ENCODE data around the gene TFDP2. TPM values are rescaled to one million over a fixed set of nuclear protein-coding genes. Genes with fewer than 3 reads are reported as not detected.

Gene TFDP2
- total and polyA plus RNA-seq, 9 of the 15 experiments (the other 6 are each of a cell fraction or from before 2014, with no cell fraction given), result 95.6 to 179 (median 126) TPM

GRCh38 chr3:142124243-142124642 is 25.1 kb downstream of the TFDP2 start:
- no peaks in the 10 kb centered on the region for H3K36me3 ChIP-seq (ENCODE audit: control insufficient read depth, insufficient read depth, low read length)
- no peaks in the 10 kb centered on the region for H3K9me3 ChIP-seq (replicated peaks; ENCODE audit: control insufficient read depth, insufficient read depth, low read depth, low read length)
- in situ Hi-C loops (cut with MboI) (no loop called here), intact Hi-C loops (cut with micrococcal nuclease) (loop anchor here (10.0 kb wide), 1 partner anchor 871 kb away; no protein-coding TSS in a partner anchor)
- no peak overlapping the region for H3K4me3 ChIP-seq
- no peaks in the 10 kb centered on the region for H3K79me2 ChIP-seq (ENCODE audit: control insufficient read depth, insufficient read depth, low read length)
- H3K4me2 ChIP-seq (ENCODE audit: insufficient read depth, low read length), result no peak overlapping the region
- H3K27ac ChIP-seq (ENCODE audit: extremely low read depth, low read depth, low read length), result no peak overlapping the region
- 91% methylated on average over 2 of the region's 2 CpGs for WGBS (ENCODE audit: insufficient coverage, low coverage, missing lambda C conversion rate)
- FAIRE-seq (no peak), DNase-seq (ENCODE audit: extremely low read depth in 1 of 4, low spot score in 3 of 4) (no peak), ATAC-seq (no peak)
- H3K27me3 ChIP-seq (ENCODE audit: control insufficient read depth in 2 of 2, insufficient read depth in 2 of 2, low read length in 2 of 2), result no peaks in the 10 kb centered on the region
- no TSS peak for BruUV-seq (replicated peaks)
- CTCF ChIA-PET (ENCODE audit: low intra/inter-chr PET ratio), result no interaction called here
- no peak overlapping the region for H2AFZ ChIP-seq (ENCODE audit: low read depth, low read length)
- H3K9ac ChIP-seq (ENCODE audit: insufficient read depth in 1 of 2, low read depth in 2 of 2, low read length in 2 of 2), result no peak overlapping the region
- TF ChIP-seq C11orf30 (IDR thresholded peaks at IDR 0.05; ENCODE audit: low read depth) (peak; percentile 60), PHF8 (IDR thresholded peaks at IDR 0.05; ENCODE audit: borderline replicate concordance, low read length) (no peak), ZNF316 (IDR thresholded peaks at IDR 0.05) (peak; percentile 83), MAFG (tag; conservative IDR thresholded peaks at IDR 0.05) (0 out of 2 replicates have a peak, but pooled peaks have one; percentile 17), RBM25 (IDR thresholded peaks at IDR 0.05; ENCODE audit: low read depth, low read length, severe bottlenecking) (no peak)
- H4K20me1 ChIP-seq (replicated peaks; ENCODE audit: control insufficient read depth, insufficient read depth, low read length), result no peaks in the 10 kb centered on the region
- no peaks in the 10 kb centered on the region for H3K9me1 ChIP-seq (ENCODE audit: control insufficient read depth, insufficient read depth, low read length)
- no peaks in the 10 kb centered on the region for H3K4me1 ChIP-seq (replicated peaks in 1 of 2; ENCODE audit: control insufficient read depth in 2 of 2, insufficient read depth in 2 of 2, low read length in 2 of 2)
- POLR2A ChIA-PET, result no interaction called here

GRCh38 chr3:142120707-142121106 is 28.6 kb downstream of the TFDP2 start:
- H3K27me3 ChIP-seq (ENCODE audit: control insufficient read depth in 2 of 2, insufficient read depth in 2 of 2, low read length in 2 of 2), result no peaks in the 10 kb centered on the region
- H3K9ac ChIP-seq (ENCODE audit: insufficient read depth in 1 of 2, low read depth in 2 of 2, low read length in 2 of 2), result no peak overlapping the region
- POLR2A ChIA-PET, result interaction anchor here (0.8 kb wide), 1 partner anchor 74 kb away, joined by 3 read pairs; no protein-coding TSS in a partner anchor
- intact Hi-C loops (cut with micrococcal nuclease) (loop anchor here (10.0 kb wide), 1 partner anchor 874 kb away; no protein-coding TSS in a partner anchor), in situ Hi-C loops (cut with MboI) (no loop called here)
- H3K9me1 ChIP-seq (ENCODE audit: control insufficient read depth, insufficient read depth, low read length), result no peaks in the 10 kb centered on the region
- CTCF ChIA-PET (ENCODE audit: low intra/inter-chr PET ratio), result no interaction called here
- WGBS (ENCODE audit: insufficient coverage, low coverage, missing lambda C conversion rate), result 25% methylated on average over 3 of the region's 3 CpGs
- no peak for DNase-seq (ENCODE audit: extremely low read depth in 1 of 4, low spot score in 3 of 4)
- H3K9me3 ChIP-seq (replicated peaks; ENCODE audit: control insufficient read depth, insufficient read depth, low read depth, low read length), result no peaks in the 10 kb centered on the region
- ATAC-seq, result no peak
- no peak overlapping the region for H2AFZ ChIP-seq (ENCODE audit: low read depth, low read length)
- no peaks in the 10 kb centered on the region for H4K20me1 ChIP-seq (replicated peaks; ENCODE audit: control insufficient read depth, insufficient read depth, low read length)
- no TSS peak for BruUV-seq (replicated peaks)
- H3K36me3 ChIP-seq (ENCODE audit: control insufficient read depth, insufficient read depth, low read length), result no peaks in the 10 kb centered on the region
- no peaks in the 10 kb centered on the region for H3K79me2 ChIP-seq (ENCODE audit: control insufficient read depth, insufficient read depth, low read length)
- no peak overlapping the region for H3K27ac ChIP-seq (ENCODE audit: extremely low read depth, low read depth, low read length)
- H3K4me3 ChIP-seq, result no peak overlapping the region
- H3K4me2 ChIP-seq (ENCODE audit: insufficient read depth, low read length), result no peak overlapping the region
- FAIRE-seq, result no peak
- H3K4me1 ChIP-seq (replicated peaks in 1 of 2; ENCODE audit: control insufficient read depth in 2 of 2, insufficient read depth in 2 of 2, low read length in 2 of 2), result no peaks in the 10 kb centered on the region
- no peak for TF ChIP-seq KLF16 (IDR thresholded peaks at IDR 0.05)
- no peak for TF ChIP-seq EGR1 (conservative IDR thresholded peaks at IDR 0.05)
- TF ChIP-seq MEIS2 (IDR thresholded peaks at IDR 0.05; ENCODE audit: partially characterized antibody), result no peak
- TF ChIP-seq CSDE1 (IDR thresholded peaks at IDR 0.05), result no peak
- no peak for TF ChIP-seq HNRNPUL1 (IDR thresholded peaks at IDR 0.05; ENCODE audit: low read length)
- TF ChIP-seq CXXC5 (CRISPR knock-in tag; IDR thresholded peaks at IDR 0.05), result no peak
- TF ChIP-seq ZBTB33 (CRISPR knock-in tag; IDR thresholded peaks at IDR 0.05), result no peak
- no peak for TF ChIP-seq ZBTB5 (IDR thresholded peaks at IDR 0.05)
- no peak for TF ChIP-seq SRSF7 (optimal IDR thresholded peaks at IDR 0.05; ENCODE audit: low read depth, low read length)
- no peak for TF ChIP-seq ZNF77 (CRISPR knock-in tag; IDR thresholded peaks at IDR 0.05)

All from K562 (cell line).